Transverse colon (tissue), 4 donors: ENCODE data around the gene KIAA0232.

Experiments used
- CTCF ChIP-seq, 5 experiments: fragments of 200-600 bp in 3 of 5; fragments of 450-650 bp in 2 of 5; sonication (generic) in 3 of 5; IDR thresholded peaks; 1 replicate in 2 of 5; 2 replicates in 3 of 5; pipeline ENCODE4 v1.5.1; 2016 to 2017; ENCODE audit warnings: antibody characterized with exemption in 5 of 5, inconsistent platforms in 3 of 5, mild to moderate bottlenecking in 2 of 5, moderate library complexity in 1 of 5
- POLR2A ChIP-seq: fragments of 450-650 bp; IDR thresholded peaks from one replicate; pipeline ENCODE4 v1.6.1; 2016; ENCODE audit warnings: antibody characterized with exemption, mild to moderate bottlenecking, moderate library complexity
- POLR2AphosphoS5 ChIP-seq, 3 donors: sonication (generic); formaldehyde crosslinking; IDR thresholded peaks; one replicate each; pipeline ENCODE4 v1.6.1; 2016; ENCODE audit warnings: antibody characterized with exemption in 3 of 3

GRCh38 chr4:6758728-6759127, 23.8 kb upstream of the KIAA0232 start:
- no peak for TF ChIP-seq POLR2AphosphoS5 (IDR thresholded peaks at IDR 0.05)
- TF ChIP-seq POLR2A: no peak
- no peak for TF ChIP-seq CTCF (IDR thresholded peaks at IDR 0.05)
